Liver (tissue), 3 donors: ENCODE results near the gene FSD1L.

Experiments
- ATF3 ChIP-seq: IDR thresholded peaks from 2 replicates; pipeline ENCODE4 v1.6.1; 2016; ENCODE audit warnings: antibody characterized with exemption
- EGR1 ChIP-seq, 2 donors: IDR thresholded peaks; 2 replicates each; pipeline ENCODE4 v1.6.1; 2016 to 2018; ENCODE audit warnings: antibody characterized with exemption in 2 of 2, low read depth in 2 of 2
- GABPA ChIP-seq, 2 donors: IDR thresholded peaks in 1 of 2; conservative IDR thresholded peaks in 1 of 2; 2 replicates each; pipeline ENCODE4 v1.6.1; 2016; ENCODE audit warnings: antibody characterized with exemption in 2 of 2, mild to moderate bottlenecking in 1 of 2, moderate library complexity in 1 of 2
- JUND ChIP-seq, 2 donors: IDR thresholded peaks; 2 replicates each; pipeline ENCODE4 v1.6.1; 2016; ENCODE audit warnings: antibody characterized with exemption in 2 of 2
- NR2F2 ChIP-seq: IDR thresholded peaks from 2 replicates; pipeline ENCODE4 v1.6.1; 2016; ENCODE audit warnings: antibody characterized with exemption
- RAD21 ChIP-seq, 2 donors: IDR thresholded peaks; 2 replicates each; pipeline ENCODE4 v1.6.1; 2016; ENCODE audit warnings: antibody characterized with exemption in 2 of 2, mild to moderate bottlenecking in 2 of 2
- TAF1 ChIP-seq: conservative IDR thresholded peaks from 2 replicates; pipeline ENCODE4 v1.6.1; 2016; ENCODE audit warnings: antibody characterized with exemption, mild to moderate bottlenecking
- YY1 ChIP-seq: IDR thresholded peaks from 2 replicates; pipeline ENCODE4 v1.6.1; 2016; ENCODE audit warnings: antibody characterized with exemption, mild to moderate bottlenecking
- TF ChIP-seq, protein P1 (sequence below): fragments of 150-350 bp; IDR thresholded peaks from 2 replicates; pipeline ENCODE4 v1.5.1; 2017; ENCODE audit warnings: improper control_type of control experiment, low read depth, low read length; ENCODE audit not compliant: missing input control
- TF ChIP-seq, protein P2 (sequence below): IDR thresholded peaks from 2 replicates; pipeline ENCODE4 v1.6.1; 2016; ENCODE audit warnings: antibody characterized with exemption, mild to moderate bottlenecking
- donor health status: healthy.
- donor health status: healthy.

DNA sequence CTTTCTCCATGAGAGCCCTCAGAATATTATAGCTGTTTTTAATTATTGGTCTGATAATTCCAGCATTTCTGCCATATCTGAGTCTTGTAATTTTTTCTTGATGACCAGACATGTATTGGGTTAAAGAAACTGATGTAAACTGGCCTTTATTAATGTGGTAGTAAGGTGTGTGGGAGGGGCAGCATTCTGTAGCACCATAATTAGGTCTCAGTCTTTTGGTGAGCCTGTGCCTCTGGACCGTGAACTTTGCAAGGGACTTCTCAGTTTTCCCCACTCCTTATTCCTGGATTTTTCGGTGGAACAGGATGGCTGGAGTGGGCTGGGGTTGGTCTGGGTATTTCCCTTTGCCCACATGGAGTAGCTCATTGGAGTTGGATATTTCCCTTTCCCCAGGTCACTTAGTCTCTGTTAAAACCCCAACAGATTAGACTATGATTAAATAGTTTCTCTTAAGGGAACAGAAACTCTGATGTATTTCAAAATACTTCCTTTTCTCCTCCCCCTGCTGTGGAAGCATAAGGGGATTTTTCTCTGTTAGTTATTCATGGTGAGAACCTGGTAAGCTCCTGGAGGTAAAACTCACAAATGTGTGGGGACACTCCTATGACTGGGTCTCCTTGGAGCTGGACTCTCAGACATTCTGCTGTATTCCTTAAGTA, 52.4 kb downstream of the FSD1L start:
- TF ChIP-seq ATF3 (no peak), GABPA (IDR thresholded peaks at IDR 0.05 in 1 of 2, conservative IDR thresholded peaks at IDR 0.05 in 1 of 2) (no peak), NR2F2 (no peak), EGR1 (IDR thresholded peaks at IDR 0.05; ENCODE audit: low read depth in 2 of 2) (no peak), RAD21 (IDR thresholded peaks at IDR 0.05) (no peak), TAF1 (no peak), YY1 (no peak), JUND (IDR thresholded peaks at IDR 0.05) (no peak)
- TF ChIP-seq, protein P1, sequence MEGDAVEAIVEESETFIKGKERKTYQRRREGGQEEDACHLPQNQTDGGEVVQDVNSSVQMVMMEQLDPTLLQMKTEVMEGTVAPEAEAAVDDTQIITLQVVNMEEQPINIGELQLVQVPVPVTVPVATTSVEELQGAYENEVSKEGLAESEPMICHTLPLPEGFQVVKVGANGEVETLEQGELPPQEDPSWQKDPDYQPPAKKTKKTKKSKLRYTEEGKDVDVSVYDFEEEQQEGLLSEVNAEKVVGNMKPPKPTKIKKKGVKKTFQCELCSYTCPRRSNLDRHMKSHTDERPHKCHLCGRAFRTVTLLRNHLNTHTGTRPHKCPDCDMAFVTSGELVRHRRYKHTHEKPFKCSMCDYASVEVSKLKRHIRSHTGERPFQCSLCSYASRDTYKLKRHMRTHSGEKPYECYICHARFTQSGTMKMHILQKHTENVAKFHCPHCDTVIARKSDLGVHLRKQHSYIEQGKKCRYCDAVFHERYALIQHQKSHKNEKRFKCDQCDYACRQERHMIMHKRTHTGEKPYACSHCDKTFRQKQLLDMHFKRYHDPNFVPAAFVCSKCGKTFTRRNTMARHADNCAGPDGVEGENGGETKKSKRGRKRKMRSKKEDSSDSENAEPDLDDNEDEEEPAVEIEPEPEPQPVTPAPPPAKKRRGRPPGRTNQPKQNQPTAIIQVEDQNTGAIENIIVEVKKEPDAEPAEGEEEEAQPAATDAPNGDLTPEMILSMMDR = no peak
- TF ChIP-seq, protein P2, sequence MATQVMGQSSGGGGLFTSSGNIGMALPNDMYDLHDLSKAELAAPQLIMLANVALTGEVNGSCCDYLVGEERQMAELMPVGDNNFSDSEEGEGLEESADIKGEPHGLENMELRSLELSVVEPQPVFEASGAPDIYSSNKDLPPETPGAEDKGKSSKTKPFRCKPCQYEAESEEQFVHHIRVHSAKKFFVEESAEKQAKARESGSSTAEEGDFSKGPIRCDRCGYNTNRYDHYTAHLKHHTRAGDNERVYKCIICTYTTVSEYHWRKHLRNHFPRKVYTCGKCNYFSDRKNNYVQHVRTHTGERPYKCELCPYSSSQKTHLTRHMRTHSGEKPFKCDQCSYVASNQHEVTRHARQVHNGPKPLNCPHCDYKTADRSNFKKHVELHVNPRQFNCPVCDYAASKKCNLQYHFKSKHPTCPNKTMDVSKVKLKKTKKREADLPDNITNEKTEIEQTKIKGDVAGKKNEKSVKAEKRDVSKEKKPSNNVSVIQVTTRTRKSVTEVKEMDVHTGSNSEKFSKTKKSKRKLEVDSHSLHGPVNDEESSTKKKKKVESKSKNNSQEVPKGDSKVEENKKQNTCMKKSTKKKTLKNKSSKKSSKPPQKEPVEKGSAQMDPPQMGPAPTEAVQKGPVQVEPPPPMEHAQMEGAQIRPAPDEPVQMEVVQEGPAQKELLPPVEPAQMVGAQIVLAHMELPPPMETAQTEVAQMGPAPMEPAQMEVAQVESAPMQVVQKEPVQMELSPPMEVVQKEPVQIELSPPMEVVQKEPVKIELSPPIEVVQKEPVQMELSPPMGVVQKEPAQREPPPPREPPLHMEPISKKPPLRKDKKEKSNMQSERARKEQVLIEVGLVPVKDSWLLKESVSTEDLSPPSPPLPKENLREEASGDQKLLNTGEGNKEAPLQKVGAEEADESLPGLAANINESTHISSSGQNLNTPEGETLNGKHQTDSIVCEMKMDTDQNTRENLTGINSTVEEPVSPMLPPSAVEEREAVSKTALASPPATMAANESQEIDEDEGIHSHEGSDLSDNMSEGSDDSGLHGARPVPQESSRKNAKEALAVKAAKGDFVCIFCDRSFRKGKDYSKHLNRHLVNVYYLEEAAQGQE = no peak
